OCI-LY3 (cell line): Measurements from ENCODE around the gene SLC6A20.

Source experiments
- EZH2phosphoT487 ChIP-seq: fragments of 200-600 bp; shearing (Covaris generic); IDR thresholded peaks from 2 replicates; pipeline ENCODE4 v1.6.1; 2018; ENCODE audit warnings: antibody characterized with exemption, mixed run types, low read depth
- TF ChIP-seq, protein P1 (sequence below): fragments of 200-600, 300-600 bp; sonication (generic); IDR thresholded peaks from 2 replicates; pipeline ENCODE4 v1.5.1; 2014; ENCODE audit warnings: antibody characterized with exemption, low read length, low read depth

DNA sequence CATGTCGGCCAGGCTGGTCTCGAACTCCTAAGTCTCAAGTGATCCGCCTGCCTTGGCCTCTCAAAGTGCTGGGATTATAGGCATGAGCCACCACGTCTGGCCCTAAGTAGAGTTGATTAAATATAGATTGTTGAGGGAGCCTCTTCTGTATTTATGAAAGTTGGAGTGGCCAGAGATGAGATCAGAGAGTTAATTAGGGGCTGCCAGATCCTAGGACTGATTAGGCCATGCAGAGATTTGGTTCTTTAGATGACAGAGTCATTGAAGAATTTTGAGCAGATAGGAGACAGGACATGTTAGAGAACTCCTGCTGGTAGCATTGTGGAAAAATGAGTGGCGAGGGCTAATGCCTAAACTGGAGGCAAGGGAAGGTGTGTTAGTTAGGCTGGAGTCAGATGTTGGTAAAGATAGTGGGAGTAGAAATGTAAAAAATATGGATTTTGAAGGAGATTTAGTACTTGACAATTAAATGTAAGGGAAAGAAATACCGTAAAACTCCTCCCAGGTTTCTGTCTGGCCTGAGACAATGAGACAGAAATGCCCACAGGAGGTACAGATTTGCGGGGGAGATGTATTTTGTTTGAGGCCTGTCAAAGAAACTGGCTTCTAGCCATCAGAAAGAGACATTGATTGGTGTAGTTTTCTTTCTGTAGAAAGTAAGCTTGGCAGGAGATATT is 83.8 kb downstream of the SLC6A20 start:
- TF ChIP-seq, protein P1, sequence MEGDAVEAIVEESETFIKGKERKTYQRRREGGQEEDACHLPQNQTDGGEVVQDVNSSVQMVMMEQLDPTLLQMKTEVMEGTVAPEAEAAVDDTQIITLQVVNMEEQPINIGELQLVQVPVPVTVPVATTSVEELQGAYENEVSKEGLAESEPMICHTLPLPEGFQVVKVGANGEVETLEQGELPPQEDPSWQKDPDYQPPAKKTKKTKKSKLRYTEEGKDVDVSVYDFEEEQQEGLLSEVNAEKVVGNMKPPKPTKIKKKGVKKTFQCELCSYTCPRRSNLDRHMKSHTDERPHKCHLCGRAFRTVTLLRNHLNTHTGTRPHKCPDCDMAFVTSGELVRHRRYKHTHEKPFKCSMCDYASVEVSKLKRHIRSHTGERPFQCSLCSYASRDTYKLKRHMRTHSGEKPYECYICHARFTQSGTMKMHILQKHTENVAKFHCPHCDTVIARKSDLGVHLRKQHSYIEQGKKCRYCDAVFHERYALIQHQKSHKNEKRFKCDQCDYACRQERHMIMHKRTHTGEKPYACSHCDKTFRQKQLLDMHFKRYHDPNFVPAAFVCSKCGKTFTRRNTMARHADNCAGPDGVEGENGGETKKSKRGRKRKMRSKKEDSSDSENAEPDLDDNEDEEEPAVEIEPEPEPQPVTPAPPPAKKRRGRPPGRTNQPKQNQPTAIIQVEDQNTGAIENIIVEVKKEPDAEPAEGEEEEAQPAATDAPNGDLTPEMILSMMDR: no peak
- no peak for TF ChIP-seq EZH2phosphoT487
